ENCODE data around the gene CALD1.
A peak's percentile ranks its signal among the peaks of the same experiment; 100 is the strongest.

The CALD1 gene

DNA sequence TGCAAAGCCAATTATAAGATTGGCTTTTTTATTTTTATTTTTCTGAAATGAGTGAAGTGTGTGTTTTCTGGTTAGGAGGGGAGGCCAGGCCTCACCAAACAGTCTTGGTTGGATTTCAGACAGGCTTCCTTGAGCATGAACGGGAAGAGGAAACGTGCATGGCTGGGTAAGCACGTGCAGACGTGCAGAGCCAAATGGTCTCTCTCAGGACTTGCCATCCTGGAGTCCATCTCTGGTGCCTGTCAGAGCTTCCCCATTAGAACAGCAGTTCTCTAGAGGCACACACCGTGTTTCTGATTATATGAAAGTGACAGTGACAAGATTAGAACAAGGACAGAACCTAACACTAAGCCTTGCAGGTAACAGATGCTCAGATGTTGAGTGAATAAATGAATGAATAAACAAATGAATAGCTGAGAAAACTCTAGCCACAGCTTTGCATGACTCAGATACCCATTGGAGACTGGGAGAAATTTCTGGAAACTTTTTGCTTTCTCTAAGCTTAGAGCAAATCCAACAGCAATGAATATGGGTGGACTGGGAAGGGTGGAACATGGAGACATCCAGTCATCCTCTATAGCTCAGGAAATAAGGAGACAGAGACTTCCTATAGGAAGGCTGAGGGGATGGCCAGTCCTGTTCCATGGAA is 11.8 kb upstream of the CALD1 start:
- DNase-seq (ENCODE audit: insufficient read length) (no peak), FAIRE-seq (peak; percentile 46)
- TF ChIP-seq POLR2AphosphoS5 (IDR thresholded peaks at IDR 0.05; ENCODE audit: low read depth, low read length) (no peak), POLR2A (IDR thresholded peaks at IDR 0.05; ENCODE audit: low read depth, low read length) (no peak), TAF1 (IDR thresholded peaks at IDR 0.05; ENCODE audit: borderline replicate concordance, low read depth, low read length) (no peak)

GRCh38 chr7:134768243-134768642 is 11.2 kb upstream of the CALD1 start:
- DNase-seq (ENCODE audit: insufficient read length): no peak
- FAIRE-seq: no peak
- TF ChIP-seq POLR2AphosphoS5 (IDR thresholded peaks at IDR 0.05; ENCODE audit: low read depth, low read length): no peak
- TF ChIP-seq TAF1 (IDR thresholded peaks at IDR 0.05; ENCODE audit: borderline replicate concordance, low read depth, low read length): no peak

DNA sequence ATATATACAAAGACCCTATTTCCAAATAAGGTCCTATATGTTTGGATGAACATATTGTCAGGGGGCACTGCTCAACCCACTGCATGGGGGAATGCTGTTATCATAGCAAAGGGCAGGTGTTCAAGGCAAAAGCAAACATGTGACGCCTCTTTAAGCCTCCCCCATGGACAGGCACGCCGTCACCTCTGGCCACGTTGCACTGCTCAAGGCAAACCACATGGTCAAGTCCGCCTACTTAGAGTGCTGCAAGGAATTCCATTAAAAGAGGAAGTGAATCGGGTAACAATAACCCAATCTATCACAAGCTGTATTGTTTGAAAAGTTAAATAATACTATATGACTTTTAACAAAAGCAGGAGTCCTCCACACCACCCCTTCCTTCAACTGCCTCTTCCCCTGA is 8.8 kb upstream of the CALD1 start:
- no peak for TF ChIP-seq TAF1 (IDR thresholded peaks at IDR 0.05; ENCODE audit: borderline replicate concordance, low read depth, low read length)
- TF ChIP-seq POLR2A (IDR thresholded peaks at IDR 0.05; ENCODE audit: low read depth, low read length): no peak
- no peak for TF ChIP-seq POLR2AphosphoS5 (IDR thresholded peaks at IDR 0.05; ENCODE audit: low read depth, low read length)
- FAIRE-seq (no peak), DNase-seq (ENCODE audit: insufficient read length) (no peak)

DNA sequence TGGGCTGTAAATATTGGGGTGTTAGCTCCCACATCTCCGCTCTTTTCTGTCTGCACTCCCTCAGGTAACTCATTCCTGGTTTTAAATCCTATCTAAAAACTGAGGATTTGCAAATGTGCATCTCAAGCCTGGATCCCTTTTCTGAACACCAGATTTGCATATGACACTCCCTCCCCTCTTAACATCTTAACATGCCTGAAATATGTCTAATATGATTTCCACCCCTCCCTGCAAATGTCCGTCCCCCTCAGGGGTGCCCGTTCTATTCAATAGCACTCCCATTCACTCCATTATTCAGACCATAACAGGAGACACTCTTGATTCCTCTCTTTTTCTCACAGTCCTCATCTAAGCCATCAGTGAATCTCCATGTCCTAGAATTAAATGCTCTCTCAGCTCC is 8.3 kb upstream of the CALD1 start:
- no peak for FAIRE-seq
- TF ChIP-seq POLR2A (IDR thresholded peaks at IDR 0.05; ENCODE audit: low read depth, low read length) (no peak), POLR2AphosphoS5 (IDR thresholded peaks at IDR 0.05; ENCODE audit: low read depth, low read length) (no peak)
- DNase-seq (ENCODE audit: insufficient read length): no peak

DNA sequence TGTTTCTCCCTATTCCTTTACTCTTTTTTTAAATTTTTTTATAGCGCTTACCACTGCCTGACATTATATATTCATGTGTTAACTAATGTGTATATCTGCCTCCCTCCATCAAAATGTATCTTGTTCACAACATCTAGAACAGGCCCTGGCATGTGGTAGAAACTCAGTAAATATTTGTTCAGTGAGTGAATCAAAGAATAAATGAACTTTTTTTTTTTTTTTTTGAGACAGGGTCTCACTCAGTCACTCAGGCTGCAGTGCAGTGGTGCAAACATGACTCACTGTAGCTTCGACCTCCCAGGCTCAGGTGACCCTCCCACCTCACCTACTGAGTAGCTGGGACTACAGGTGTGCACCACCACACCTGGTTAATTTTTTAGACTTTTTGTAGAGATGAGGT is 7.5 kb upstream of the CALD1 start:
- no peak for TF ChIP-seq POLR2AphosphoS5 (IDR thresholded peaks at IDR 0.05; ENCODE audit: low read depth, low read length)
- no peak for TF ChIP-seq POLR2A (IDR thresholded peaks at IDR 0.05; ENCODE audit: low read depth, low read length)
- no peak for TF ChIP-seq TAF1 (IDR thresholded peaks at IDR 0.05; ENCODE audit: borderline replicate concordance, low read depth, low read length)
- DNase-seq (ENCODE audit: insufficient read length) (no peak), FAIRE-seq (no peak)

- no peak for DNase-seq (ENCODE audit: insufficient read length)
- FAIRE-seq: no peak
- no peak for TF ChIP-seq POLR2A (IDR thresholded peaks at IDR 0.05; ENCODE audit: low read depth, low read length)
- TF ChIP-seq TAF1 (IDR thresholded peaks at IDR 0.05; ENCODE audit: borderline replicate concordance, low read depth, low read length): no peak
- TF ChIP-seq POLR2AphosphoS5 (IDR thresholded peaks at IDR 0.05; ENCODE audit: low read depth, low read length): no peak
Measured at GRCh38 chr7:134772401-134772800, 7.0 kb upstream of the CALD1 start.

- DNase-seq (ENCODE audit: insufficient read length) (no peak), FAIRE-seq (no peak)
- no peak for TF ChIP-seq TAF1 (IDR thresholded peaks at IDR 0.05; ENCODE audit: borderline replicate concordance, low read depth, low read length)
- TF ChIP-seq POLR2AphosphoS5 (IDR thresholded peaks at IDR 0.05; ENCODE audit: low read depth, low read length): no peak
- TF ChIP-seq POLR2A (IDR thresholded peaks at IDR 0.05; ENCODE audit: low read depth, low read length): no peak
Measured at GRCh38 chr7:134773164-134773563, 6.3 kb upstream of the CALD1 start.

DNA sequence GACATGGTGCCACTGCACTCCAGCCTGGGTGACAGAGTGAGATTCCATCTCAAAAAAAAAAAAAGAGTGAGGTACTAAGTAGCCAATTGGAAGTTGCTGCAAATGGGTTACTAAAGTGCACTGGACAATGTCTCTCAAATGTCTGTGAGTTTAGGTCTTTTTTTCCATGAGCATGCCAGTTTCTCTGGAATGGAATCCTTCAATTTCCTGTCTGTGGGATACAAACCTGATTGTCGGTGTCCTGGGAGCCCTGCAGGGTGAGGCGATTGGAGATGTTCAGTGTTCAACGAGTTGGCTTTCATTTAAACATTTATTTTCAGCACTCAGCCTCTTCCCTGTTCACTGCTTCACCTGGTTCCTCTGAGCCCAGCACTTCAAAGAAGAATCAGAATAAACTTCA is 5.3 kb upstream of the CALD1 start:
- FAIRE-seq (no peak), DNase-seq (ENCODE audit: insufficient read length) (no peak)
- TF ChIP-seq POLR2AphosphoS5 (IDR thresholded peaks at IDR 0.05; ENCODE audit: low read depth, low read length): no peak
- TF ChIP-seq POLR2A (IDR thresholded peaks at IDR 0.05; ENCODE audit: low read depth, low read length): no peak
- no peak for TF ChIP-seq TAF1 (IDR thresholded peaks at IDR 0.05; ENCODE audit: borderline replicate concordance, low read depth, low read length)

GRCh38 chr7:134777470-134777869 is 2.0 kb upstream of the CALD1 start:
- FAIRE-seq: no peak
- TF ChIP-seq POLR2AphosphoS5 (IDR thresholded peaks at IDR 0.05; ENCODE audit: low read depth, low read length) (no peak), TAF1 (IDR thresholded peaks at IDR 0.05; ENCODE audit: borderline replicate concordance, low read depth, low read length) (no peak), POLR2A (IDR thresholded peaks at IDR 0.05; ENCODE audit: low read depth, low read length) (no peak)
- no peak for DNase-seq (ENCODE audit: insufficient read length)

GRCh38 chr7:134777908-134778580 is 1.4 kb upstream of the CALD1 start:
- TF ChIP-seq POLR2AphosphoS5 (IDR thresholded peaks at IDR 0.05; ENCODE audit: low read depth, low read length) (no peak), TAF1 (IDR thresholded peaks at IDR 0.05; ENCODE audit: borderline replicate concordance, low read depth, low read length) (no peak), POLR2A (IDR thresholded peaks at IDR 0.05; ENCODE audit: low read depth, low read length) (no peak)
- FAIRE-seq: no peak
- DNase-seq (ENCODE audit: insufficient read length): no peak

DNA sequence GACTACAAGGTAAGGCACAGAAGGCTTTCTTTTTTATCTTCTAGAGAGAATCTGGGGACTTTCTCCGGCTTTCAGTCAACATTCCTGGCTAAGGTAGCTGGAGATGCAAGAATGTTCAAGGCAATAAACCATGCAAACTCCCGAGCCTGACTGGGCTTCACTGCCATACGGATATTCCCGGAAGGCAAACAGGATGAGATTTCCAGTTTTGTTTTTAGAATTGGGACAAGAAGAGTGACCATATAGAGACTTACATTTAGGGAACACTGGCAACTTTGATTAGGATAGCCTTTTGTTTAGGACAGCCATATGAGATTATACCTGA is 269 bp downstream of the CALD1 start:
- TF ChIP-seq POLR2AphosphoS5 (IDR thresholded peaks at IDR 0.05; ENCODE audit: low read depth, low read length) (no peak), TAF1 (IDR thresholded peaks at IDR 0.05; ENCODE audit: borderline replicate concordance, low read depth, low read length) (no peak), POLR2A (IDR thresholded peaks at IDR 0.05; ENCODE audit: low read depth, low read length) (no peak)
- DNase-seq (ENCODE audit: insufficient read length) (no peak), FAIRE-seq (no peak)

GRCh38 chr7:134780166-134780828 is 863 bp downstream of the CALD1 start:
- DNase-seq (ENCODE audit: insufficient read length): no peak
- TF ChIP-seq POLR2AphosphoS5 (IDR thresholded peaks at IDR 0.05; ENCODE audit: low read depth, low read length) (no peak), TAF1 (IDR thresholded peaks at IDR 0.05; ENCODE audit: borderline replicate concordance, low read depth, low read length) (no peak), POLR2A (IDR thresholded peaks at IDR 0.05; ENCODE audit: low read depth, low read length) (no peak)
- FAIRE-seq: no peak
